Spleen (tissue), 11 donors: ENCODE results near the gene STX18. TPM values are rescaled to one million over a fixed set of nuclear protein-coding genes. Genes with fewer than 3 reads are reported as not detected.

Experiments used
- DNase-seq: peaks from one replicate; pipeline ENCODE4 v3.0.0-alpha.2; 2020
- H3K27ac ChIP-seq, 8 donors: fragments of 200-600 bp; sonication (generic) in 7 of 8; 1 replicate in 4 of 8; 2 replicates in 4 of 8; pipeline versions ENCODE4 v1.5.0 to v1.8.0; 2016 to 2021; ENCODE audit warnings: inconsistent platforms in 4 of 8, mild to moderate bottlenecking in 4 of 8, moderate library complexity in 1 of 8
- H3K27me3 ChIP-seq, 7 donors: fragments of 200-600 bp; sonication (generic) in 6 of 7; replicated peaks in 1 of 7; 1 replicate in 4 of 7; 2 replicates in 3 of 7; pipeline versions ENCODE4 v1.5.0 to v1.8.0; 2016 to 2021; ENCODE audit warnings: inconsistent platforms in 3 of 7, mild to moderate bottlenecking in 1 of 7
- H3K36me3 ChIP-seq, 6 donors: fragments of 200-600 bp; sonication (generic) in 5 of 6; 1 replicate in 4 of 6; 2 replicates in 2 of 6; pipeline versions ENCODE4 v1.5.0 to v1.8.0; 2016 to 2021; ENCODE audit warnings: inconsistent platforms in 2 of 6
- H3K4me1 ChIP-seq, 6 donors: fragments of 200-600 bp; sonication (generic) in 5 of 6; 1 replicate in 3 of 6; 2 replicates in 3 of 6; pipeline versions ENCODE4 v1.5.0 to v1.8.0; 2016 to 2021; ENCODE audit warnings: inconsistent platforms in 3 of 6
- H3K4me3 ChIP-seq, 8 donors: fragments of 200-600 bp; sonication (generic) in 7 of 8; 1 replicate in 4 of 8; 2 replicates in 4 of 8; pipeline versions ENCODE4 v1.5.0 to v1.8.0; 2016 to 2021; ENCODE audit warnings: inconsistent platforms in 4 of 8, mild to moderate bottlenecking in 4 of 8, moderate library complexity in 2 of 8
- H3K9me3 ChIP-seq, 8 donors: fragments of 200-600 bp; sonication (generic) in 7 of 8; 1 replicate in 4 of 8; 2 replicates in 4 of 8; pipeline versions ENCODE4 v1.5.0 to v1.8.0; 2016 to 2021; ENCODE audit warnings: inconsistent platforms in 4 of 8
- CTCF ChIP-seq, 11 experiments: fragments of 200-600 bp in 7 of 11; fragments of 450-650 bp in 4 of 11; sonication (generic) in 4 of 11; IDR thresholded peaks in 8 of 11; conservative IDR thresholded peaks in 3 of 11; 1 replicate in 7 of 11; 2 replicates in 4 of 11; pipeline versions ENCODE4 v1.4.0 to v1.8.0; 2016 to 2021; ENCODE audit warnings: antibody characterized with exemption in 11 of 11, inconsistent platforms in 4 of 11, mild to moderate bottlenecking in 1 of 11
- POLR2A ChIP-seq, 3 donors: fragments of 450-650 bp; IDR thresholded peaks; one replicate each; pipeline ENCODE4 v1.5.1; 2017; ENCODE audit warnings: antibody characterized with exemption in 3 of 3, mild to moderate bottlenecking in 1 of 3
- POLR2AphosphoS5 ChIP-seq, 3 donors: sonication (generic); formaldehyde crosslinking; IDR thresholded peaks; one replicate each; pipeline ENCODE4 v1.5.1; 2017; ENCODE audit warnings: antibody characterized with exemption in 3 of 3
- WGBS, 5 donors: extraction: QIAGEN DNeasy Blood & Tissue Kit in 3 of 5; methylation state at CpG; one replicate each; pipeline versions ENCODE4 v1.1.5 to v1.1.7; 2013 to 2018; 5-methylcytosine and 5-hydroxymethylcytosine counted together
- intact Hi-C: fragments of 100-400 bp; cut with DNase I; formaldehyde crosslinking; loops from one replicate; pipeline ENCODE4 v1.15.0; 2023; ENCODE audit warnings: low total_unique reads
- polyA plus RNA-seq, 3 donors: library from polyadenylated mRNA; stranded (reverse); fragments of 200-250 nt; gene quantifications; one replicate each; pipeline ENCODE4 v1.2.1, GENCODE V29; 2013
- total RNA-seq, 7 donors: library from RNA; depleted of rRNA in 3 of 7; stranded (reverse); fragments of >200 nt in 3 of 7; fragmentation: NEBNext Ultra II Directional in 4 of 7; extraction: Animal tissue kit (Norgen Biotek cat#: 25700) in 4 of 7; gene quantifications; one replicate each; pipeline versions ENCODE4 v1.1.0 to v1.2.1, GENCODE V29; 2016 to 2021
- donor health status: healthy with polysubstance abuse.
- donor health status: DM: no; HTN: no; CAD: no; lungs with moderate emphysema.
- donor health status: DM: no; HTN: no; CAD: no.
- donor health status: Bipolar disorder and iron deficiency.
- donor health status: healthy.
- donor health status: DM: no; HTN: no; CAD: no.
- donor health status: DM: yes; HTN: yes; CAD: no.

STX18 gene
- total and polyA plus RNA-seq, 10 donors, result 19.0 to 45.8 (median 29.8) TPM

DNA sequence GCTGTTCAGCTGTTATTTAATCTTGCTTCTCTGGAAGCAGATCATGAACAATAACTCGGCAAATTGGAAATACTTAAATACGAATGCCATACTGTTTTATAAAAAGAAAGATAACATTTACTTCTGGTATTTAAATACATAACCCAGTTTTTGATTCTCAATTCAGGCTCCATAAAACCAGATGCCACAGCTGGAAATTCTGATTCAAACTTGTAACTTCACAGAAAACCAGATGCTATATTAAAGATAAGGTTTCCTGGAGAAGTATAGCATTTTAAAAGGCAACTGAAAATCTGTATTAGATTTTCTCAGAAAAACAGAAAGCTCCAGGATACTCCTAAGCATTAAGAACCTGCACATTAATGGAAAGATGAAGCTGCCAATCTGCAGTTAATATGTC is 40.2 kb downstream of the STX18 start:
- WGBS, 5 donors, result 94 to 98% (median 96%) methylated on average over 2 of the region's 2 CpGs
- no peak overlapping the region for H3K27ac ChIP-seq
- intact Hi-C loops, result no loop called here
- DNase-seq, result no peak
- peaks cover 0 to 22% (median 0%) of the 10 kb centered on the region in 6 donors for H3K4me1 ChIP-seq
- H3K27me3 ChIP-seq, result no peaks in the 10 kb centered on the region
- H3K9me3 ChIP-seq, result no peaks in the 10 kb centered on the region
- H3K4me3 ChIP-seq, result no peak overlapping the region
- TF ChIP-seq POLR2AphosphoS5 (IDR thresholded peaks at IDR 0.05), result no peak
- no peak for TF ChIP-seq POLR2A (IDR thresholded peaks at IDR 0.05)
- TF ChIP-seq CTCF (IDR thresholded peaks at IDR 0.05 in 8 of 11, conservative IDR thresholded peaks at IDR 0.05 in 3 of 11), result no peak
- H3K36me3 ChIP-seq, result no peaks in the 10 kb centered on the region

DNA sequence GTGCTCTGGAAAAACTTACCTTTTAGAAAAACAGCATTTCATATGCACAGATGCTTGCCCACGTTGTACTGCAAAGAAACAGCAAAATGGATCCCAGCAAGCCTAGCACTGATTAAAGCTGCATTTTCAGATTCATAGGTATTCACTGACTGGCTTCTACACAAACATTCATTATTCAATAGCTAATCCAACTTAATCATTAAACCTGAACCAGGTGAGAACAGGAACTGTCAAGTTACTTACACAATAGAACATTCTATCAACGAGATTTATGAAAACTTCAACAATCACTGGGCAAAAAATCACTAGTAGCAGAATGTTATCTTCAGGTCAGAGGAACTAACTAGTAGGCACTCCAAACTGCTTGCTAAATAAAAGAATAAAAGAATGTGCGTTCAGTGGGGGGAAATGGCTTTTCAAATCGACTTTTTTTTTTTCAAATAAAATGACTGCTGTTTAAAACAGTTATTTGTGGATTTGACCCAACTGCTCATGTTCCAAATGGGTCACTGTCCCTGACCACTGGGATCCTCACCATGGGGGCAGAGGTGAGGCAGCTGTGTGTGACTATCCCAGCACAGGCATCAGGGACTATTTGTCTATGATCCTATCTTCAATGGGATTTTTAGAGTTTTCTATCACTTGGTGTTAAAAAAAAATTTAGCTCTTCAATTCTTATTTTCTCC is 42.3 kb downstream of the STX18 start:
- Histone ChIP-seq H3K27me3 (no peaks in the 10 kb centered on the region), H3K27ac (no peak overlapping the region), H3K4me3 (no peak overlapping the region), H3K36me3 (no peaks in the 10 kb centered on the region), H3K4me1 (peaks cover 0 to 22% (median 0%) of the 10 kb centered on the region in 6 donors), H3K9me3 (no peaks in the 10 kb centered on the region)
- 82 to 90% (median 84%) methylated on average over 4 of the region's 4 CpGs for WGBS, 5 donors
- DNase-seq, result no peak
- intact Hi-C loops, result loop anchor here (10.0 kb wide), 1 partner anchor 1315 kb away; no protein-coding TSS in a partner anchor
- TF ChIP-seq POLR2A (IDR thresholded peaks at IDR 0.05), result no peak
- TF ChIP-seq CTCF (IDR thresholded peaks at IDR 0.05 in 8 of 11, conservative IDR thresholded peaks at IDR 0.05 in 3 of 11), result no peak
- TF ChIP-seq POLR2AphosphoS5 (IDR thresholded peaks at IDR 0.05), result no peak

DNA sequence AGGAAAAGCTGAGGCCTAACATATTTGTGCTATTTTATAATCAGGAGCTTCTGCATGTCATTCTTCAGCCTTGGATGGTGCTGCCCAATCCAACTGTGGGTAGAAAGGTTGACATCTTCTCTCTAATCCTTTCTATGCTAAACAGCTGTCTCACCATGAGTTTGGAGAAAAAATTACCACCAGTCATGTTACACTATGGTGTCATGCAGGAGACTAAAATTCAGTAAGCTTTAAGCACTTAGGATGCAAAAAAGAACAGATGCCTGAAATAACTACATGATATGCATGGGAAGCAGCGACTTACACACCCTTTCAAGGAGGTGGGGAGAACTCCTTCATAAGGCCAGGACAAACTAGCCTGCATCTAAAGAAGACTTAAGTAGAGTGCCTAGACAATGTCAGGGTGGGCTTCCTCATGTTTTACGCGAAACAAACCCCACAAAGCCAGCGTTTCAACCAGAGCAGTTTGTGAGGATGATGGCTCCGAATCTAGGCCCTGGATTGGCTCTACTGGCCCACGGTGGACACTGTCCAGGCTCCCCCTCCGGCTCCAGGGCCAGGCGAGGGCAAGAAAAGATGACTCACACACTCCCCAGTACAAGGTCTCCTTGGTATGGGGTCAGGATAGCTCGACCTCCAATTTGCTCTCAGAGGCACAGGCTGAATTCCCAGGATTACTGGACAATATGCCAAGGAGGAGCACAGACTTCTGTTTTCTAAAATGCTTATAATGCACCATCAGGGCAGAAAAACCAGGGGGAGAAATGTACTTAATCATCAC is 45.1 kb downstream of the STX18 start:
- H3K4me1 ChIP-seq, result peaks cover 4 to 22% (median 14%) of the 10 kb centered on the region in 6 donors
- no peaks in the 10 kb centered on the region for H3K9me3 ChIP-seq
- peak overlapping the region in 4 of 8 donors; percentile 26 to 40 (median 32) for H3K27ac ChIP-seq
- no peaks in the 10 kb centered on the region for H3K36me3 ChIP-seq
- DNase-seq, result no peak
- 78 to 95% (median 82%) methylated on average over 9 of the region's 9 CpGs for WGBS, 5 donors
- no peaks in the 10 kb centered on the region for H3K27me3 ChIP-seq
- no peak overlapping the region for H3K4me3 ChIP-seq
- TF ChIP-seq POLR2A (IDR thresholded peaks at IDR 0.05) (no peak), POLR2AphosphoS5 (IDR thresholded peaks at IDR 0.05) (peak in 1 of 3 donors; percentile 15), CTCF (IDR thresholded peaks at IDR 0.05 in 8 of 11, conservative IDR thresholded peaks at IDR 0.05 in 3 of 11) (no peak)
- intact Hi-C loops, result loop anchor here (10.0 kb wide), 1 partner anchor 1318 kb away; no protein-coding TSS in a partner anchor

GRCh38 chr4:4494882-4495281 is 47.0 kb downstream of the STX18 start:
- Histone ChIP-seq H3K4me3 (no peak overlapping the region), H3K36me3 (no peaks in the 10 kb centered on the region), H3K9me3 (no peaks in the 10 kb centered on the region), H3K27me3 (no peaks in the 10 kb centered on the region), H3K27ac (no peak overlapping the region), H3K4me1 (peaks cover 8 to 34% (median 20%) of the 10 kb centered on the region in 6 donors)
- no peak for TF ChIP-seq CTCF (IDR thresholded peaks at IDR 0.05 in 8 of 11, conservative IDR thresholded peaks at IDR 0.05 in 3 of 11)
- no peak for TF ChIP-seq POLR2A (IDR thresholded peaks at IDR 0.05)
- TF ChIP-seq POLR2AphosphoS5 (IDR thresholded peaks at IDR 0.05), result no peak
- intact Hi-C loops, result loop anchor here (10.0 kb wide), 1 partner anchor 1320 kb away; no protein-coding TSS in a partner anchor
- DNase-seq, result no peak
